ENCODE measurements around the gene HIC2.
"Not testable (repeated sequence)": the region's sequence is repeated elsewhere in the genome, so short reads cannot be mapped to it uniquely, and the experiment has no call there.

DNA sequence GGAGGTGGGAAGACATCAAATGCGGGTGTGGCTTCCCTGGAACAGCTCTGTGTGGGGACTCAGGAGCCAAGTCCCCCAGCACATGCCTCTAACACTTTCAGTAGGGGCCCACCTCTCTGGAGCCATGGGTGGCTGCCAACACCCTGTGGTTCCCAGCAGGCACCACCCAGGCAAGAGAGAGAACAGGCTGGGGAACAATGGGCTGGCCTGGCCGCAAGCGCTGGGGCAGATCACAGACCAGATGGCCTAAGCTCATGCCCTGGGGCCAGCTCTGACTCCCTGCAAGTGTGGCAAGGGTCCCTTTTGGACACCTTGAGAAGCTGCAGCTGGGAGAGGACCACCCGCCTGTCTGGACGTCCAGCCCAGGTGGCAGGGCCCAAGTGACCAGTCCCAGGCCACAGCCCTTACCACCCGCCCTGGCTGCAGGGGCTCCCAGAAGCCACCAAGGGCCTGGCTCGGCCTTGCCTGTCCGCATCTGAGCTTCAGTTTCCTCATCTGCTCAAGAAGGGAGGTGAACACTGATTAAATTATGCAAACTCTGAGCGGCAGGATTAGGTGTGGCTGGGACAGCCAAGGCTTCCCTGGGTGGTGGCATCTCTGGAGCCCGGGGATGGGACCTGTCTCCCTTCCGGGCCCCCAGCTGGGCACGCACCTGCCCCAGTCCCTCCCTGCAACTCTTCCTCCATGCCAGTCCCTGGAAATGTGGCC is 48.4 kb upstream of the HIC2 start:
- TF ChIP-seq, protein P1, sequence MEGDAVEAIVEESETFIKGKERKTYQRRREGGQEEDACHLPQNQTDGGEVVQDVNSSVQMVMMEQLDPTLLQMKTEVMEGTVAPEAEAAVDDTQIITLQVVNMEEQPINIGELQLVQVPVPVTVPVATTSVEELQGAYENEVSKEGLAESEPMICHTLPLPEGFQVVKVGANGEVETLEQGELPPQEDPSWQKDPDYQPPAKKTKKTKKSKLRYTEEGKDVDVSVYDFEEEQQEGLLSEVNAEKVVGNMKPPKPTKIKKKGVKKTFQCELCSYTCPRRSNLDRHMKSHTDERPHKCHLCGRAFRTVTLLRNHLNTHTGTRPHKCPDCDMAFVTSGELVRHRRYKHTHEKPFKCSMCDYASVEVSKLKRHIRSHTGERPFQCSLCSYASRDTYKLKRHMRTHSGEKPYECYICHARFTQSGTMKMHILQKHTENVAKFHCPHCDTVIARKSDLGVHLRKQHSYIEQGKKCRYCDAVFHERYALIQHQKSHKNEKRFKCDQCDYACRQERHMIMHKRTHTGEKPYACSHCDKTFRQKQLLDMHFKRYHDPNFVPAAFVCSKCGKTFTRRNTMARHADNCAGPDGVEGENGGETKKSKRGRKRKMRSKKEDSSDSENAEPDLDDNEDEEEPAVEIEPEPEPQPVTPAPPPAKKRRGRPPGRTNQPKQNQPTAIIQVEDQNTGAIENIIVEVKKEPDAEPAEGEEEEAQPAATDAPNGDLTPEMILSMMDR (conservative IDR thresholded peaks at IDR 0.05), result not testable (repeated sequence)
- not testable (repeated sequence) for TF ChIP-seq EZH2 (IDR thresholded peaks at IDR 0.05; ENCODE audit: low read depth)

Measured in PC-9 (cell line).